ENCODE data around the gene PDGFD. TPM values are rescaled to one million over a fixed set of nuclear protein-coding genes. Genes with fewer than 3 reads are reported as not detected.

PDGFD gene
- total and polyA plus RNA-seq, 2 donors (not counting 3 experiments of a cell fraction or from before 2014, with no cell fraction given) = 6.3 to 13.1 TPM

DNA sequence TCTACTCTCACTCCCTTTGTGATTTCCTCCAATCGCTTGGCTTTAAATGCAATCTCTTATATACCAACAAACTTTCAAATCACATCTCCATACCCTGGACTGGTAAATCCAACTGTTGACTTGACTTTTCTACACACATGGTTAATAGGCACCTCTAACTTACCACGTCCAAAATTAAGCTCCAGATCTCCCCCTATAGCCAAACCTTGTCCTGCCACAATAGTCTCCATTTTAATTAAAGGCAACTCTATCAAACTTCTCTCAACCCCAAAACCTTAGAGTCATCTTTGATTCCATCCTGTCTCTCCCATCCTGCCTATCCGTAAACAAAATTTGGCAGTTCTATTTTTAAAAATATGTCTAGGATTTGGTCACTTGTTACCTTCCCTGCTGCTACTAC is 269.3 kb downstream of the PDGFD start:
- no peak for TF ChIP-seq JUN (IDR thresholded peaks at IDR 0.05; ENCODE audit: borderline replicate concordance, insufficient read depth, insufficient read length, low read depth)
- TF ChIP-seq, protein P1, sequence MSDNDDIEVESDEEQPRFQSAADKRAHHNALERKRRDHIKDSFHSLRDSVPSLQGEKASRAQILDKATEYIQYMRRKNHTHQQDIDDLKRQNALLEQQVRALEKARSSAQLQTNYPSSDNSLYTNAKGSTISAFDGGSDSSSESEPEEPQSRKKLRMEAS (IDR thresholded peaks at IDR 0.05; ENCODE audit: insufficient read depth, insufficient read length) = no peak
- TF ChIP-seq POLR2AphosphoS5 (IDR thresholded peaks at IDR 0.05; ENCODE audit: insufficient read depth, low read depth, low read length) = no peak
- no peak for TF ChIP-seq GATA2 (IDR thresholded peaks at IDR 0.05; ENCODE audit: insufficient read depth, insufficient read length, low read depth, low read length)
- TF ChIP-seq POLR2A (IDR thresholded peaks at IDR 0.05; ENCODE audit: low read depth, low read length) = no peak
- TF ChIP-seq, protein P2, sequence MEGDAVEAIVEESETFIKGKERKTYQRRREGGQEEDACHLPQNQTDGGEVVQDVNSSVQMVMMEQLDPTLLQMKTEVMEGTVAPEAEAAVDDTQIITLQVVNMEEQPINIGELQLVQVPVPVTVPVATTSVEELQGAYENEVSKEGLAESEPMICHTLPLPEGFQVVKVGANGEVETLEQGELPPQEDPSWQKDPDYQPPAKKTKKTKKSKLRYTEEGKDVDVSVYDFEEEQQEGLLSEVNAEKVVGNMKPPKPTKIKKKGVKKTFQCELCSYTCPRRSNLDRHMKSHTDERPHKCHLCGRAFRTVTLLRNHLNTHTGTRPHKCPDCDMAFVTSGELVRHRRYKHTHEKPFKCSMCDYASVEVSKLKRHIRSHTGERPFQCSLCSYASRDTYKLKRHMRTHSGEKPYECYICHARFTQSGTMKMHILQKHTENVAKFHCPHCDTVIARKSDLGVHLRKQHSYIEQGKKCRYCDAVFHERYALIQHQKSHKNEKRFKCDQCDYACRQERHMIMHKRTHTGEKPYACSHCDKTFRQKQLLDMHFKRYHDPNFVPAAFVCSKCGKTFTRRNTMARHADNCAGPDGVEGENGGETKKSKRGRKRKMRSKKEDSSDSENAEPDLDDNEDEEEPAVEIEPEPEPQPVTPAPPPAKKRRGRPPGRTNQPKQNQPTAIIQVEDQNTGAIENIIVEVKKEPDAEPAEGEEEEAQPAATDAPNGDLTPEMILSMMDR (IDR thresholded peaks at IDR 0.05; ENCODE audit: extremely low read depth in 1 of 2, insufficient read depth in 1 of 2, low read depth in 1 of 2, low read length in 2 of 2) = no peak
- TF ChIP-seq FOS (IDR thresholded peaks at IDR 0.05; ENCODE audit: borderline replicate concordance, insufficient read depth, low read length) = no peak
- TF ChIP-seq EZH2 (IDR thresholded peaks at IDR 0.05; ENCODE audit: borderline replicate concordance, low read depth, low read length, severe bottlenecking) = no peak
- no peak for TF ChIP-seq MYC (IDR thresholded peaks at IDR 0.05; ENCODE audit: low read depth, low read length)
- POLR2A ChIA-PET = no interaction called here
- Histone ChIP-seq H3K36me3 (ENCODE audit: control insufficient read depth in 2 of 2, extremely low read depth in 1 of 2, insufficient read depth in 2 of 2, low read length in 2 of 2) (no peaks in the 10 kb centered on the region), H3K4me1 (ENCODE audit: control insufficient read depth, extremely low read depth, insufficient read depth, low read length) (peaks cover 5% of the 10 kb centered on the region), H3K4me2 (ENCODE audit: insufficient read depth, low read length) (no peak overlapping the region), H3K27ac (ENCODE audit: insufficient read depth, low read depth, low read length) (no peak overlapping the region), H2AFZ (ENCODE audit: low read depth, low read length) (no peak overlapping the region), H3K79me2 (ENCODE audit: control insufficient read depth, insufficient read depth, low read length) (no peaks in the 10 kb centered on the region), H3K9me3 (replicated peaks; ENCODE audit: control insufficient read depth, insufficient read depth, low read length) (no peaks in the 10 kb centered on the region), H3K9me1 (replicated peaks; ENCODE audit: control insufficient read depth, extremely low read depth, insufficient read depth, low read length) (no peaks in the 10 kb centered on the region), H4K20me1 (replicated peaks; ENCODE audit: control insufficient read depth, extremely low read depth, insufficient read depth, low read length) (no peaks in the 10 kb centered on the region), H3K4me3 (replicated peaks in 1 of 3; ENCODE audit: insufficient read depth in 1 of 3, low read depth in 1 of 3, low read length in 3 of 3) (no peak overlapping the region), H3K9ac (replicated peaks; ENCODE audit: extremely low read depth, insufficient read depth, low read length) (no peak overlapping the region), H3K27me3 (ENCODE audit: control insufficient read depth in 2 of 2, insufficient read depth in 2 of 2, low read length in 2 of 2) (no peaks in the 10 kb centered on the region)
- FAIRE-seq (no peak), DNase-seq (ENCODE audit: low read depth, low spot score) (no peak)
- intact Hi-C loops (cut with micrococcal nuclease) = no loop called here
- CTCF ChIA-PET = no interaction called here
- no TSS peak for BruUV-seq (replicated peaks)
- dilution Hi-C loops (cut with MboI; ENCODE audit: extremely low pct_ligation_motif_present, low sequenced_read_pairs) = no loop called here

All from endothelial cell of umbilical vein (primary cell).